IPS-20b (cell line): ENCODE data around the gene FOXP1.

ENCODE experiments used
- H3K27ac ChIP-seq: one replicate; pipeline ENCODE4 v1.5.1; 2013; ENCODE audit warnings: low read length
- H3K27me3 ChIP-seq: 2 replicates; pipeline ENCODE4 v1.6.1; 2013; ENCODE audit warnings: mild to moderate bottlenecking, low read length, inconsistent platforms; ENCODE audit not compliant: insufficient read depth
- H3K36me3 ChIP-seq: 2 replicates; pipeline ENCODE4 v1.6.1; 2013; ENCODE audit warnings: low read depth, mild to moderate bottlenecking, inconsistent platforms, low read length, moderate library complexity; ENCODE audit not compliant: insufficient read depth
- H3K4me1 ChIP-seq: 2 replicates; pipeline ENCODE4 v1.6.1; 2013; ENCODE audit warnings: mild to moderate bottlenecking, control low read depth, inconsistent platforms, low read length, moderate library complexity; ENCODE audit not compliant: insufficient read depth
- H3K4me3 ChIP-seq: 2 replicates; pipeline ENCODE4 v1.5.1; 2013; ENCODE audit warnings: mild to moderate bottlenecking, low read length, inconsistent platforms
- H3K9ac ChIP-seq: 2 replicates; pipeline ENCODE4 v1.6.1; 2013; ENCODE audit warnings: low read depth, mild to moderate bottlenecking, inconsistent platforms, low read length, moderate library complexity
- H3K9me3 ChIP-seq: 2 replicates; pipeline ENCODE4 v1.6.1; 2013; ENCODE audit warnings: mild to moderate bottlenecking, low read depth, low read length, inconsistent platforms; ENCODE audit not compliant: insufficient read depth

The FOXP1 gene

DNA sequence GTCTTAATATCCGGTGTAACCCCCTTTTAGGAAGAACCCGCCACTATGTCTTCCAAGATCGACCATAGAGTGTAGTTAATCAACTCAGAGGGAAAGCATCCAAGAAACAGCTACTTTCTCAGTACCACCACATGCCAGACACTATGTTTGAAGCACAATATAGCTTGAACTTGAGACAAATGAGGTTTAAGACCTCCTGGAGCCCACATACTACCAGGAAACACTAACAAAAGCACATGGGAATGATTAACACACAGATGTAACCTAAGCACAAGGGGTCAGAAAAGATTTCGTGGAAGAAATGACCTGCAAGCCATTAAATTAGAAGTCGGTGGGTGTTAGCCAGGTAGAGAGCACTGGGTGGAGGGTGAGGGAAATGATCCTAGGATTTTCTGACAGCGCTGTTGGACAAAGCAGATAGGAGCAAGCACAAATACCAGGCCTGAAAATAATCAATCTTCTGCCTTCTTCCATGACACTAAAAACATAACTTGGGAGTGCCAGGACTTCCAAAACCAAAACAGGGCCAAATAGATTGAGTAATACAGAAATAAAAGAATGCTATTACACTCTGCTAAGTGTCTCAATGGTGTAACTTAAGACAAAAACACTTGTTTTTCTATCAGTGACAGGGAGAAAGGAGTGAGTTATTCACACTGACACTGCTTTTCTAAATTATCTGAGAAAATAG is 213.7 kb downstream of the FOXP1 start:
- Histone ChIP-seq H3K4me1 (peaks cover 12% of the 10 kb centered on the region; the same call in 1 of the 2 replicates), H3K27ac (no peak overlapping the region), H3K4me3 (no peak overlapping the region), H3K36me3 (no peaks in the 10 kb centered on the region), H3K9me3 (no peaks in the 10 kb centered on the region), H3K9ac (no peak overlapping the region), H3K27me3 (no peaks in the 10 kb centered on the region)

- no peak overlapping the region for H3K9ac ChIP-seq
- H3K9me3 ChIP-seq: no peaks in the 10 kb centered on the region
- H3K4me3 ChIP-seq: no peak overlapping the region
- H3K27me3 ChIP-seq: no peaks in the 10 kb centered on the region
- H3K36me3 ChIP-seq: no peaks in the 10 kb centered on the region
- peaks cover 1% of the 10 kb centered on the region; the same call in 1 of the 2 replicates for H3K4me1 ChIP-seq
- H3K27ac ChIP-seq: no peak overlapping the region
These were observed 216.4 kb downstream of the FOXP1 start for GRCh38 chr3:71366988-71367604.

DNA sequence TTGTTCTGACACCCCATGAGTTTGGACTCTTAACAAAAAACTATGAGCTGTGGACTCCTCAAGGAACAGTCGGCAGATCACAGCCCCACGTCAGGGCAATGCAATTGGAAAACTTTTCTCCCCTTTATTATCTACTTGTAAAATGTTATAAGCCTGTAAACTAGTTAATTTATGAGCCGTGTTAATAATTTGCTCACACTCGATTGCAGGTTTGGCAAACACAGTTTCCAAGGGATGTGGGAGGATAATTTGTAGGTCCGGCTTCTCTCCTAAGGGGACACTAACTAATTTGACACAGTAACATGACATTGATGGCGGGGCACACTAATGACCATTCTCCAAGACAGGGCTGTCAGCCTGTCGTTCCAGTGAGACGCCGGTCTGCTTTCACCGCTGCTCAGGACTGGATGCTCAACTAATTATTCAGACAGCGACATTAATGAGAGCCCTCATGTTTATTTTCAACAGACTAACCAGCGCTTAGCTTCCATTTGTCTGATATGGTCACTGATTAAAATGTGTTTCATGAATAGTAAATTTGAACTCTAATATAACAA is 222.1 kb downstream of the FOXP1 start:
- Histone ChIP-seq H3K27ac (no peak overlapping the region), H3K27me3 (no peaks in the 10 kb centered on the region), H3K9me3 (no peaks in the 10 kb centered on the region), H3K4me3 (no peak overlapping the region), H3K4me1 (no peaks in the 10 kb centered on the region), H3K9ac (no peak overlapping the region), H3K36me3 (no peaks in the 10 kb centered on the region)

GRCh38 chr3:71360764-71361163 is 222.8 kb downstream of the FOXP1 start:
- H3K4me3 ChIP-seq: no peak overlapping the region
- no peaks in the 10 kb centered on the region for H3K36me3 ChIP-seq
- H3K27ac ChIP-seq: no peak overlapping the region
- H3K4me1 ChIP-seq: no peaks in the 10 kb centered on the region
- H3K27me3 ChIP-seq: no peaks in the 10 kb centered on the region
- H3K9me3 ChIP-seq: no peaks in the 10 kb centered on the region
- no peak overlapping the region for H3K9ac ChIP-seq

DNA sequence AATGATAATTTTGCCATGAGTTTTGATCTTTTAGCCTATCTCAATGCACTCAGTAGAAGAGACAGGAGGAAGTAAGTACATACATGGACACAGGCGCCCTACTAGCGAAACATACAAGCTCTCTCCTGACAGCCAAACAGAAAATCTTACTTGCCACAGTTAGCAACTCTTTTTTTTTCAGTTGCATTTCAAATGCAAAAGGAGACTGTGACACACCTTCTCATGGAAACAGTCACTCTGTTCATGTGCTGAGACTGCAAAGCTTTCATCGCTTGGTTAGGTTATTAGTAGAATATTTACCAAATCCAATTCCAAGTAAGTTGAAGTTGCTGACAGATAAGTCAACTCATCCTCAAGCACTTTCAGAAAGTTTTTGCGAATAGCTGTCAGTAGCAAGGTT is 223.3 kb downstream of the FOXP1 start:
- H3K27me3 ChIP-seq: no peaks in the 10 kb centered on the region
- H3K27ac ChIP-seq: no peak overlapping the region
- H3K9ac ChIP-seq: no peak overlapping the region
- no peak overlapping the region for H3K4me3 ChIP-seq
- H3K9me3 ChIP-seq: no peaks in the 10 kb centered on the region
- H3K36me3 ChIP-seq: no peaks in the 10 kb centered on the region
- no peaks in the 10 kb centered on the region for H3K4me1 ChIP-seq

- Histone ChIP-seq H3K36me3 (no peaks in the 10 kb centered on the region), H3K9ac (no peak overlapping the region), H3K4me1 (no peaks in the 10 kb centered on the region), H3K4me3 (no peak overlapping the region), H3K9me3 (no peaks in the 10 kb centered on the region), H3K27me3 (no peaks in the 10 kb centered on the region), H3K27ac (no peak overlapping the region)
These were observed 225.3 kb downstream of the FOXP1 start for GRCh38 chr3:71358243-71358642.

- Histone ChIP-seq H3K36me3 (no peaks in the 10 kb centered on the region), H3K9ac (no peak overlapping the region), H3K4me3 (no peak overlapping the region), H3K9me3 (no peaks in the 10 kb centered on the region), H3K27ac (no peak overlapping the region), H3K4me1 (no peaks in the 10 kb centered on the region), H3K27me3 (no peaks in the 10 kb centered on the region)
These were observed 227.3 kb downstream of the FOXP1 start for GRCh38 chr3:71356265-71356664.

GRCh38 chr3:71355862-71356261 is 227.7 kb downstream of the FOXP1 start:
- Histone ChIP-seq H3K27me3 (no peaks in the 10 kb centered on the region), H3K4me1 (no peaks in the 10 kb centered on the region), H3K9me3 (no peaks in the 10 kb centered on the region), H3K27ac (no peak overlapping the region), H3K9ac (no peak overlapping the region), H3K36me3 (no peaks in the 10 kb centered on the region), H3K4me3 (no peak overlapping the region)

- H3K36me3 ChIP-seq: no peaks in the 10 kb centered on the region
- no peak overlapping the region for H3K9ac ChIP-seq
- no peaks in the 10 kb centered on the region for H3K27me3 ChIP-seq
- no peaks in the 10 kb centered on the region for H3K4me1 ChIP-seq
- H3K4me3 ChIP-seq: no peak overlapping the region
- H3K27ac ChIP-seq: no peak overlapping the region
- no peaks in the 10 kb centered on the region for H3K9me3 ChIP-seq
These were observed 228.5 kb downstream of the FOXP1 start for GRCh38 chr3:71355037-71355436.

DNA sequence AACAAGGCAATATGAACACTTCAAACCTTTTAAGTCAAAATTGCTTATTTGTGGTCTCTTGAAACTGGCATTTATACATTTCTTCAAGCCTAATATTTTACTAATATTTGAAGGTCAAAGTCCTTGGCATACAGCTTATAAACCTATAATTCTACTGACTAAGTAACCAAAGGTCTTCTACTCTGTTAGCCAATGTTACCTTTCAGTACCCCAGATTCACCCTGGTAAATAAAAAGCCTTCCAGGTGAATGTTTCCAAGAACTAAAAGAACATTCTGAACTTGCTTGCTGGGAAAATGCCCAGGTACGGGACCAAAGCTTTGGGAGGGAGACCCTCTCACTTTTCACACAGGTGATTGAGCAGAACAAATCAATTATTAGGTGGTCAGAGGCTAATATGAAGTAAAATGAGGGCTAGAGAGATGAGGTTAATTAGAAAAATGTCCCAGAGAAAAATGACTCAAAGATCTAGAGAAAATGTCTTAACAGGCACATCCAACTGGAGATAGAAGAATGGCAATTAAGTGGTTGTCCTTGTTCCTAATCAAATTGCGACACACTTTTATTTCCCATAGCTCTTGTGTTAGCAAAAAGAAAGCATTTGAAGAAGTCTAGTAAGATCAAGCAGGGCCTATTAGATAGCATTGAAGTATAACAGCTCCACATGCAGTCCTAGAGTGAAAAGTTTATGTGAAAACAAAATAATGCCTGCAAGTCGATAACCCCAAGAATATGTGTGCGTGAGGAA is 232.0 kb downstream of the FOXP1 start:
- H3K27ac ChIP-seq: no peak overlapping the region
- H3K36me3 ChIP-seq: no peaks in the 10 kb centered on the region
- no peaks in the 10 kb centered on the region for H3K9me3 ChIP-seq
- no peak overlapping the region for H3K4me3 ChIP-seq
- no peaks in the 10 kb centered on the region for H3K27me3 ChIP-seq
- no peak overlapping the region for H3K9ac ChIP-seq
- H3K4me1 ChIP-seq: no peaks in the 10 kb centered on the region

- Histone ChIP-seq H3K4me1 (no peaks in the 10 kb centered on the region), H3K4me3 (no peak overlapping the region), H3K9ac (no peak overlapping the region), H3K27ac (no peak overlapping the region), H3K9me3 (no peaks in the 10 kb centered on the region), H3K27me3 (no peaks in the 10 kb centered on the region), H3K36me3 (no peaks in the 10 kb centered on the region)
These were observed 232.5 kb downstream of the FOXP1 start for GRCh38 chr3:71350998-71351397.

- H3K4me3 ChIP-seq: no peak overlapping the region
- H3K9me3 ChIP-seq: no peaks in the 10 kb centered on the region
- H3K9ac ChIP-seq: no peak overlapping the region
- no peaks in the 10 kb centered on the region for H3K27me3 ChIP-seq
- no peaks in the 10 kb centered on the region for H3K36me3 ChIP-seq
- no peaks in the 10 kb centered on the region for H3K4me1 ChIP-seq
- no peak overlapping the region for H3K27ac ChIP-seq
These were observed 234.7 kb downstream of the FOXP1 start for GRCh38 chr3:71348831-71349230.
